Measurements from ENCODE around the gene TEAD1.

DNA sequence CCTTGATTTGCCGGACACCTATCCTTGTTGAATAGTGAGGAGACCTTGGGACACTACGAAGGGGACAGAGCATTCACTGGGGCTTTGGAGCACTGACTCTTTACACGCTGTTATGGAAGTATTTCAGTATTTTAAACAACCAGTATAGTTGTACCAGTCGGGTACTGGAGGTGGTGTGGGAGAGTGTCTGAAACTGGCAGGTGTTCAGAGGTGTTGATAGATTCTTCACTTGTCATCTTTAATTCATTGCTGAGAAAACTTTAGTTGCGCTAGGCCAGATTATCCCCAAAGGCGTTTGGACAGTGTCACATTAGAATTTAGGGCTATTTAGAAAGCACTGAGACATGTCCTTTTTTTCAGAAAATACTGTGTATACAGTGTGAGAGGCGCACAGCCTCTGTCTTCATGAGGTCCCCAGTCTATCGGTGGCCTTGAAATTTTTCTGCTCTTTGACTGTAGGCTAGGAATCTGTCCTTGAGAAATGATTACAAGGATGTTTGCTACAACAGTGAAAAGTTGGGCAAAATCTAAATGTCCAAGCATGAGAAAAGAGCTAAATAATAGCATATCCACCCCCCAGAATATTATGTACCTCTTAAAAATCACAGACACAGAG, 69.7 kb downstream of the TEAD1 start:
- TF ChIP-seq, protein P1, sequence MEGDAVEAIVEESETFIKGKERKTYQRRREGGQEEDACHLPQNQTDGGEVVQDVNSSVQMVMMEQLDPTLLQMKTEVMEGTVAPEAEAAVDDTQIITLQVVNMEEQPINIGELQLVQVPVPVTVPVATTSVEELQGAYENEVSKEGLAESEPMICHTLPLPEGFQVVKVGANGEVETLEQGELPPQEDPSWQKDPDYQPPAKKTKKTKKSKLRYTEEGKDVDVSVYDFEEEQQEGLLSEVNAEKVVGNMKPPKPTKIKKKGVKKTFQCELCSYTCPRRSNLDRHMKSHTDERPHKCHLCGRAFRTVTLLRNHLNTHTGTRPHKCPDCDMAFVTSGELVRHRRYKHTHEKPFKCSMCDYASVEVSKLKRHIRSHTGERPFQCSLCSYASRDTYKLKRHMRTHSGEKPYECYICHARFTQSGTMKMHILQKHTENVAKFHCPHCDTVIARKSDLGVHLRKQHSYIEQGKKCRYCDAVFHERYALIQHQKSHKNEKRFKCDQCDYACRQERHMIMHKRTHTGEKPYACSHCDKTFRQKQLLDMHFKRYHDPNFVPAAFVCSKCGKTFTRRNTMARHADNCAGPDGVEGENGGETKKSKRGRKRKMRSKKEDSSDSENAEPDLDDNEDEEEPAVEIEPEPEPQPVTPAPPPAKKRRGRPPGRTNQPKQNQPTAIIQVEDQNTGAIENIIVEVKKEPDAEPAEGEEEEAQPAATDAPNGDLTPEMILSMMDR (conservative IDR thresholded peaks at IDR 0.05; ENCODE audit: low read length) = no peak
- no peak for TF ChIP-seq EZH2phosphoT487 (IDR thresholded peaks at IDR 0.05; ENCODE audit: borderline replicate concordance, low read depth, low read length)
